Prostate gland (tissue), 2 donors: ENCODE data around the gene PMM2. TPM values are rescaled to one million over a fixed set of nuclear protein-coding genes. Genes with fewer than 3 reads are reported as not detected.

ENCODE experiments used
- DNase-seq: peaks from one replicate; pipeline ENCODE4 v3.0.0-alpha.2; 2019; ENCODE audit warnings: low spot score
- H3K27ac ChIP-seq, 2 donors: fragments of 200-600 bp; sonication (generic); 2 replicates each; pipeline ENCODE4 v1.5.1; 2017 to 2019
- H3K27me3 ChIP-seq: fragments of 200-600 bp; sonication (generic); replicated peaks from 2 replicates; pipeline ENCODE4 v1.5.1; 2019; ENCODE audit not compliant: insufficient read depth
- H3K36me3 ChIP-seq, 2 donors: fragments of 200-600 bp; sonication (generic); 1 replicate in 1 of 2; 2 replicates in 1 of 2; pipeline versions ENCODE4 v1.5.1 to v1.8.1; 2017 to 2019
- H3K4me1 ChIP-seq: fragments of 200-600 bp; sonication (generic); replicated peaks from 2 replicates; pipeline ENCODE4 v1.5.1; 2019
- H3K4me3 ChIP-seq, 2 donors: fragments of 200-600 bp; sonication (generic); 2 replicates each; pipeline ENCODE4 v1.5.1; 2017 to 2019
- H3K9me3 ChIP-seq: fragments of 200-600 bp; sonication (generic); 2 replicates; pipeline ENCODE4 v1.5.1; 2017
- CTCF ChIP-seq, 4 experiments: fragments of 200-600 bp in 2 of 4; fragments of 450-650 bp in 2 of 4; sonication (generic) in 2 of 4; IDR thresholded peaks; 1 replicate in 3 of 4; 2 replicates in 1 of 4; pipeline ENCODE4 v1.5.1; 2016 to 2019; ENCODE audit warnings: antibody characterized with exemption in 4 of 4, mild to moderate bottlenecking in 2 of 4, moderate library complexity in 2 of 4
- POLR2A ChIP-seq: fragments of 450-650 bp; IDR thresholded peaks from one replicate; pipeline ENCODE4 v1.6.1; 2016; ENCODE audit warnings: antibody characterized with exemption, mild to moderate bottlenecking
- POLR2AphosphoS5 ChIP-seq: sonication (generic); formaldehyde crosslinking; IDR thresholded peaks from one replicate; pipeline ENCODE4 v1.6.1; 2017; ENCODE audit warnings: antibody characterized with exemption
- WGBS: methylation state at CpG from one replicate; pipeline ENCODE4 v1.1.5; 2018; 5-methylcytosine and 5-hydroxymethylcytosine counted together
- intact Hi-C: fragments of 100-400 bp; cut with DNase I; formaldehyde crosslinking; loops from one replicate; pipeline ENCODE4 v1.14.2; 2022
- total RNA-seq, 2 donors: library from RNA; depleted of rRNA; stranded (reverse); fragments of >200 nt; gene quantifications; one replicate each; pipeline ENCODE4 v1.1.0, GENCODE V29; 2016

PMM2 gene
- total RNA-seq, 2 donors from 2014 or later, result 30.6 to 39.2 TPM

GRCh38 chr16:8886593-8887430 lies 89.2 kb downstream of the PMM2 start:
- Histone ChIP-seq H3K36me3 (no peaks in the 10 kb centered on the region), H3K4me3 (no peak overlapping the region), H3K9me3 (no peaks in the 10 kb centered on the region), H3K4me1 (no peaks in the 10 kb centered on the region), H3K27me3 (no peaks in the 10 kb centered on the region), H3K27ac (no peak overlapping the region)
- DNase-seq, result no peak
- intact Hi-C loops, result no loop called here
- 70% methylated on average over 19 of the region's 19 CpGs for WGBS
- TF ChIP-seq CTCF (IDR thresholded peaks at IDR 0.05), result no peak
- TF ChIP-seq POLR2AphosphoS5, result no peak
- no peak for TF ChIP-seq POLR2A

- no peaks in the 10 kb centered on the region for H3K36me3 ChIP-seq
- intact Hi-C loops, result no loop called here
- H3K9me3 ChIP-seq, result no peaks in the 10 kb centered on the region
- 85% methylated on average over 6 of the region's 6 CpGs for WGBS
- TF ChIP-seq CTCF (IDR thresholded peaks at IDR 0.05) (no peak), POLR2AphosphoS5 (no peak), POLR2A (no peak)
- H3K27me3 ChIP-seq, result no peaks in the 10 kb centered on the region
- no peaks in the 10 kb centered on the region for H3K4me1 ChIP-seq
- H3K27ac ChIP-seq, result no peak overlapping the region
- H3K4me3 ChIP-seq, result no peak overlapping the region
- no peak for DNase-seq
Observed at GRCh38 chr16:8887431-8887765, 89.8 kb downstream of the PMM2 start.

- no peak for TF ChIP-seq POLR2AphosphoS5
- TF ChIP-seq POLR2A, result no peak
- no peak for TF ChIP-seq CTCF (IDR thresholded peaks at IDR 0.05)
- H3K9me3 ChIP-seq, result no peaks in the 10 kb centered on the region
- DNase-seq, result peak; percentile 56
- whole genome bisulfite sequencing, result 75% methylated on average over 15 of the region's 16 CpGs
- H3K4me3 ChIP-seq, result no peak overlapping the region
- intact Hi-C loops, result no loop called here
- no peaks in the 10 kb centered on the region for H3K27me3 ChIP-seq
- H3K36me3 ChIP-seq, result no peaks in the 10 kb centered on the region
- H3K27ac ChIP-seq, result no peak overlapping the region
- no peaks in the 10 kb centered on the region for H3K4me1 ChIP-seq
Observed at GRCh38 chr16:8887952-8888560, 90.4 kb downstream of the PMM2 start.

- TF ChIP-seq POLR2A (no peak), POLR2AphosphoS5 (no peak), CTCF (IDR thresholded peaks at IDR 0.05) (no peak)
- no peaks in the 10 kb centered on the region for H3K9me3 ChIP-seq
- H3K4me3 ChIP-seq, result no peak overlapping the region
- no peak overlapping the region for H3K27ac ChIP-seq
- 79% methylated on average over 22 of the region's 23 CpGs for WGBS
- intact Hi-C loops, result no loop called here
- no peaks in the 10 kb centered on the region for H3K4me1 ChIP-seq
- H3K27me3 ChIP-seq, result no peaks in the 10 kb centered on the region
- no peak for DNase-seq
- H3K36me3 ChIP-seq, result peaks cover 4 to 9% of the 10 kb centered on the region in 2 donors
Observed at GRCh38 chr16:8888951-8889892, 91.6 kb downstream of the PMM2 start.
